Kidney epithelial cell (primary cell): ENCODE results near the gene MCAT. TPM values are rescaled to one million over a fixed set of nuclear protein-coding genes. Genes with fewer than 3 reads are reported as not detected.

ENCODE experiments used
- DNase-seq: peaks from one replicate; pipeline ENCODE4 v3.0.0-alpha.2; 2010; ENCODE audit warnings: low read depth
- H3K27me3 ChIP-seq: 2 replicates; pipeline ENCODE4 v1.6.0; 2011; ENCODE audit warnings: low read length; ENCODE audit not compliant: control insufficient read depth, insufficient read depth
- H3K36me3 ChIP-seq: 2 replicates; pipeline ENCODE4 v1.5.1; 2011; ENCODE audit warnings: low read length; ENCODE audit not compliant: control insufficient read depth, insufficient read depth
- H3K4me3 ChIP-seq: 2 replicates; pipeline ENCODE4 v1.5.1; 2011; ENCODE audit warnings: low read depth, mild to moderate bottlenecking, control low read depth, low read length
- CTCF ChIP-seq: IDR thresholded peaks from 2 replicates; pipeline ENCODE4 v1.5.1; 2011; ENCODE audit warnings: mild to moderate bottlenecking, moderate library complexity, low read length, control low read depth, inconsistent platforms; ENCODE audit not compliant: insufficient read depth, poor library complexity, severe bottlenecking
- total RNA-seq: library from RNA; depleted of rRNA; stranded (reverse); fragments of >200 nt; gene quantifications from 2 replicates; pipeline ENCODE4 v1.2.3, GENCODE V29; 2015

Gene MCAT
- total RNA-seq, 1 donor from 2014 or later = 32.8 TPM

GRCh38 chr22:43186272-43187170 is 43.3 kb upstream of the MCAT start, which contains the start of gene TTLL12:
TSS of gene TTLL12 (minus strand) at chr22:43187134. CDS start at chr22:43187069, 65 bp downstream.
- peak within 1 kb of the TSS; percentile 61 for H3K4me3 ChIP-seq
- TF ChIP-seq CTCF = no peak
- no peaks in the 10 kb centered on the region for H3K36me3 ChIP-seq
- DNase-seq = no peak
- no peaks in the 10 kb centered on the region for H3K27me3 ChIP-seq

GRCh38 chr22:43185860-43186261 is 42.7 kb upstream of the MCAT start:
- Histone ChIP-seq H3K36me3 (no peaks in the 10 kb centered on the region), H3K4me3 (peak overlapping the region; percentile 61), H3K27me3 (no peaks in the 10 kb centered on the region)
- TF ChIP-seq CTCF = no peak
- no peak for DNase-seq

- no peaks in the 10 kb centered on the region for H3K27me3 ChIP-seq
- DNase-seq = no peak
- peaks cover 3% of the 10 kb centered on the region for H3K36me3 ChIP-seq
- no peak overlapping the region for H3K4me3 ChIP-seq
- no peak for TF ChIP-seq CTCF
Measured at GRCh38 chr22:43183496-43184277, 40.5 kb upstream of the MCAT start.

GRCh38 chr22:43182726-43183125 is 39.5 kb upstream of the MCAT start:
- TF ChIP-seq CTCF = no peak
- Histone ChIP-seq H3K36me3 (peaks cover 5% of the 10 kb centered on the region), H3K4me3 (no peak overlapping the region), H3K27me3 (no peaks in the 10 kb centered on the region)
- no peak for DNase-seq

GRCh38 chr22:43182118-43182517 is 38.9 kb upstream of the MCAT start:
- no peak for TF ChIP-seq CTCF
- DNase-seq = no peak
- no peaks in the 10 kb centered on the region for H3K27me3 ChIP-seq
- no peak overlapping the region for H3K4me3 ChIP-seq
- H3K36me3 ChIP-seq = peaks cover 8% of the 10 kb centered on the region
